HG02870 (cell line): ENCODE measurements around the gene TRNAU1AP.
"Not testable (repeated sequence)": the region's sequence is repeated elsewhere in the genome, so short reads cannot be mapped to it uniquely, and the experiment has no call there.

ENCODE experiments used
- ATAC-seq: cut with Tn5 transposase; IDR thresholded peaks from one replicate; pipeline ENCODE4 v1.9.1; 2021; ENCODE audit warnings: mild to moderate bottlenecking, moderate library complexity; ENCODE audit not compliant: unreplicated experiment

TRNAU1AP gene

GRCh38 chr1:28577052-28577678 lies 24.3 kb downstream of the TRNAU1AP start:
- no peak for ATAC-seq

- no peak for ATAC-seq
These were observed 25.1 kb downstream of the TRNAU1AP start for GRCh38 chr1:28577738-28578536.

GRCh38 chr1:28578696-28579218 lies 25.9 kb downstream of the TRNAU1AP start:
- ATAC-seq: no peak

- no peak for ATAC-seq
These were observed 26.5 kb downstream of the TRNAU1AP start for GRCh38 chr1:28579401-28579800.

GRCh38 chr1:28580722-28581530 lies 28.0 kb downstream of the TRNAU1AP start:
- ATAC-seq: no peak

GRCh38 chr1:28581531-28582247 lies 28.8 kb downstream of the TRNAU1AP start:
- ATAC-seq: peak; percentile 66

- ATAC-seq: no peak
These were observed 29.3 kb downstream of the TRNAU1AP start for GRCh38 chr1:28582248-28582615.

- ATAC-seq: not testable (repeated sequence)
These were observed 33.9 kb downstream of the TRNAU1AP start for GRCh38 chr1:28586585-28587391.

- no peak for ATAC-seq
These were observed 38.9 kb downstream of the TRNAU1AP start, which contains the start of gene RAB42 for GRCh38 chr1:28591708-28592320. TSS of gene RAB42 (plus strand) at chr1:28592265. CDS start at chr1:28592512, 247 bp downstream.

- ATAC-seq: no peak
These were observed 39.6 kb downstream of the TRNAU1AP start for GRCh38 chr1:28592321-28593071.

GRCh38 chr1:28593988-28594356 lies 41.1 kb downstream of the TRNAU1AP start:
- not testable (repeated sequence) for ATAC-seq

- ATAC-seq: not testable (repeated sequence)
These were observed 42.0 kb downstream of the TRNAU1AP start for GRCh38 chr1:28594686-28595411.

GRCh38 chr1:28595412-28596191 lies 42.7 kb downstream of the TRNAU1AP start:
- ATAC-seq: no peak

- not testable (repeated sequence) for ATAC-seq
These were observed 43.4 kb downstream of the TRNAU1AP start for GRCh38 chr1:28596276-28596675.

- no peak for ATAC-seq
These were observed 48.8 kb downstream of the TRNAU1AP start for GRCh38 chr1:28601696-28602095.

GRCh38 chr1:28602536-28603439 lies 49.9 kb downstream of the TRNAU1AP start:
- ATAC-seq: no peak
